Measurements from ENCODE around the gene GDPD1.
"Not testable (repeated sequence)": the region's sequence is repeated elsewhere in the genome, so short reads cannot be mapped to it uniquely, and the experiment has no call there.

DNA sequence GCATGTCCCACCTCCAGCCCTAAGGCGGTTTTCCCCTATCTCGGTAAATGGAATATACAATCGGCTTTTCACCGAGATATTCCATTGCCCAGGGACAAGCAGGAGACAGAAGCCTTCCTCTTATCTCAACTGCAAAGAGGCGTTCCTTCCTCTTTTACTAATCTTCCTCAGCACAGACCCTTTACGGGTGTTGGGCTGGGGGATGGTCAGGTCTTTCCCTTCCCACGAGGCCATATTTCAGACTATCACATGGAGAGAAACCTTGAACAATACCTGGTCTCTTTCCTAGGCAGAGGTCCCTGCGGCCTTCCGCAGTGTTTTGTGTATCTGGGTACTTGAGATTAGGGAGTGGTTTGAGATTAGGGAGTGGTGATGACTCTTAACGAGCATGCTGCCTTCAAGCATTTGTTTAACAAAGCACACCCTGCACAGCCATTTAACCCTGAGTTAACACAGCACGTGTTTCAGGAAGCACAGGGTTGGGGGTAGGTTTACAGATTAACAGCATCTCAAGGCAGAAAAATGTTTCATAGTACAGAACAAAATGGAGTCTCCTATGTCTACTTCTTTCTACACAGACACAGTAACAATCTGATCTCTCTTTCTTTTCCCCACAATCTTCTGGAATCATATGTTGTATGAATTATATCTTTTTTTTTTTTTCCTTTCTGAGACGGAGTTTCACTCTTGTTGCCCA, 70.1 kb downstream of the GDPD1 start:
- TF ChIP-seq, protein P1, sequence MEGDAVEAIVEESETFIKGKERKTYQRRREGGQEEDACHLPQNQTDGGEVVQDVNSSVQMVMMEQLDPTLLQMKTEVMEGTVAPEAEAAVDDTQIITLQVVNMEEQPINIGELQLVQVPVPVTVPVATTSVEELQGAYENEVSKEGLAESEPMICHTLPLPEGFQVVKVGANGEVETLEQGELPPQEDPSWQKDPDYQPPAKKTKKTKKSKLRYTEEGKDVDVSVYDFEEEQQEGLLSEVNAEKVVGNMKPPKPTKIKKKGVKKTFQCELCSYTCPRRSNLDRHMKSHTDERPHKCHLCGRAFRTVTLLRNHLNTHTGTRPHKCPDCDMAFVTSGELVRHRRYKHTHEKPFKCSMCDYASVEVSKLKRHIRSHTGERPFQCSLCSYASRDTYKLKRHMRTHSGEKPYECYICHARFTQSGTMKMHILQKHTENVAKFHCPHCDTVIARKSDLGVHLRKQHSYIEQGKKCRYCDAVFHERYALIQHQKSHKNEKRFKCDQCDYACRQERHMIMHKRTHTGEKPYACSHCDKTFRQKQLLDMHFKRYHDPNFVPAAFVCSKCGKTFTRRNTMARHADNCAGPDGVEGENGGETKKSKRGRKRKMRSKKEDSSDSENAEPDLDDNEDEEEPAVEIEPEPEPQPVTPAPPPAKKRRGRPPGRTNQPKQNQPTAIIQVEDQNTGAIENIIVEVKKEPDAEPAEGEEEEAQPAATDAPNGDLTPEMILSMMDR (IDR thresholded peaks at IDR 0.05): not testable (repeated sequence)
- not testable (repeated sequence) for TF ChIP-seq POLR2A (IDR thresholded peaks at IDR 0.05)
